GM12801 (cell line): ENCODE measurements around the gene DACT2.

ENCODE experiments used
- TF ChIP-seq, protein P1 (sequence below): IDR thresholded peaks from one replicate; pipeline ENCODE4 v1.5.1; 2011; ENCODE audit warnings: control low read depth; ENCODE audit not compliant: insufficient read length; ENCODE audit errors: extremely low read depth

The DACT2 gene, protein sequence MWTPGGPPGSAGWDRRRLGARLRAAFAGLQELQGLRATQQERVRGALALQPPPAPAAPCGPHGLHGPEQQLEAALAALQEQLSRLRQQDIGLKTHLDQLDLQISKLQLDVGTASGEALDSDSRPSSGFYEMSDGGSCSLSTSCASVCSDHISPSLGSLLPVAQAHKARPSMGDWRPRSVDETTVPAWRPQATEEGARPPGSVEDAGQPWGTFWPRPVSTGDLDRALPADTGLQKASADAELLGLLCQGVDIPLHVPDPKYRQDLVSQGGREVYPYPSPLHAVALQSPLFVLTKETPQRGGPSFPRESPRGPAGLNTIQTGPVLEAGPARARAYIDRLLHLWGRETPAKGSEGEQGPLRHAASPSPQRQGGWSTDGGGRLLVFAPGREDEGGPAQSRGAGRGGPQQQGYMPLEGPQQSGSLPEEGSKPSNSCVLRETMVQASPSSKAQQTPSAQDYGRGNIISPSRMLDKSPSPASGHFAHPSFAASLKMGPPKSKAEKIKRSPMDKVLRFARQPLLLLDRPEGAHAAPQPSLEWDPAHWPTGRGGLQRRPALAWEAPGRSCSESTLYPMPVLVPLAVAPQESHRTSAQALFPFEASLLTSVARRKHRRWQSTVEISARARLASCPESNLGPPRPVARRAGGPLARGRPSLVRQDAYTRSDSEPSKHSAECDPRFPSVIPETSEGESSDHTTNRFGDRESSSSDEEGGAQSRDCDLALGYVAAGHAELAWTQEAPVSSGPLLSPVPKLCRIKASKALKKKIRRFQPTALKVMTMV

DNA sequence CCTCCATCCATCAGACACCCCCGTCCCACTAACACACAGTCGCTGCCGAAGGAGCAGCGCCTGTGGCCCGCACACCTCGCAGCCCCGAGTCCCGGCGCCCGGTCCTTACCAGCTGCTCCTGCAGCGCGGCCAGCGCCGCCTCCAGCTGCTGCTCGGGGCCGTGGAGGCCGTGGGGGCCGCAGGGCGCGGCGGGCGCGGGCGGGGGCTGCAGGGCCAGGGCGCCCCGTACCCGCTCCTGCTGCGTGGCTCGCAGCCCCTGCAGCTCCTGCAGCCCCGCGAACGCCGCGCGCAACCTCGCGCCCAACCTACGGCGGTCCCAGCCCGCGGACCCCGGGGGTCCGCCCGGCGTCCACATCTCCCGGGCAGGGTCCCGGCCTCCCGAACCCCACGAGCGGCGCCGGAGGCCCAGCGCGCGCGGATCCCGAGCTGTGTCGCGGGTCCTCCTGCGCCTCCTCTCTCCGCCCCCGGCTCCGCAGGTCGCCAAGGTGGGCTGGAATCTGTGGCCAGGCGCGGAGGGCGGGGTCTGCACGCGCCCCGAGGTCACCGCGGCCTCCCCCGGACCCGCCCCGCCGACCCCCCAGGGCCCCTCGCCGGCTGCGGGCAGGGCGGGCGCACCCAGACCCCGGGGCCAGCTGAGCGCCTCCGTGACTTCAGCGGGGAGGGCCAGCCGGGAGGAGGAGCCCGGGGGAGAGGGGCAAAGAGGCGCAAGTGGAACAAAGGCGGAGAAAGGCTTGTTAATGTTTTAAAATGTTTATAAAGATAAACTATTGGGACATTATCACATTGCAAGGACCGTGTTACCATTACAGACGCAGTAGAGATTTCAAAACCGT is at the start of gene DACT2:
Gene DACT2, minus strand, starts transcription at position 499 of the 833 bp plus-strand sequence. Its CDS starts 144 bp downstream, at position 355.
- TF ChIP-seq, protein P1, sequence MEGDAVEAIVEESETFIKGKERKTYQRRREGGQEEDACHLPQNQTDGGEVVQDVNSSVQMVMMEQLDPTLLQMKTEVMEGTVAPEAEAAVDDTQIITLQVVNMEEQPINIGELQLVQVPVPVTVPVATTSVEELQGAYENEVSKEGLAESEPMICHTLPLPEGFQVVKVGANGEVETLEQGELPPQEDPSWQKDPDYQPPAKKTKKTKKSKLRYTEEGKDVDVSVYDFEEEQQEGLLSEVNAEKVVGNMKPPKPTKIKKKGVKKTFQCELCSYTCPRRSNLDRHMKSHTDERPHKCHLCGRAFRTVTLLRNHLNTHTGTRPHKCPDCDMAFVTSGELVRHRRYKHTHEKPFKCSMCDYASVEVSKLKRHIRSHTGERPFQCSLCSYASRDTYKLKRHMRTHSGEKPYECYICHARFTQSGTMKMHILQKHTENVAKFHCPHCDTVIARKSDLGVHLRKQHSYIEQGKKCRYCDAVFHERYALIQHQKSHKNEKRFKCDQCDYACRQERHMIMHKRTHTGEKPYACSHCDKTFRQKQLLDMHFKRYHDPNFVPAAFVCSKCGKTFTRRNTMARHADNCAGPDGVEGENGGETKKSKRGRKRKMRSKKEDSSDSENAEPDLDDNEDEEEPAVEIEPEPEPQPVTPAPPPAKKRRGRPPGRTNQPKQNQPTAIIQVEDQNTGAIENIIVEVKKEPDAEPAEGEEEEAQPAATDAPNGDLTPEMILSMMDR: no peak

DNA sequence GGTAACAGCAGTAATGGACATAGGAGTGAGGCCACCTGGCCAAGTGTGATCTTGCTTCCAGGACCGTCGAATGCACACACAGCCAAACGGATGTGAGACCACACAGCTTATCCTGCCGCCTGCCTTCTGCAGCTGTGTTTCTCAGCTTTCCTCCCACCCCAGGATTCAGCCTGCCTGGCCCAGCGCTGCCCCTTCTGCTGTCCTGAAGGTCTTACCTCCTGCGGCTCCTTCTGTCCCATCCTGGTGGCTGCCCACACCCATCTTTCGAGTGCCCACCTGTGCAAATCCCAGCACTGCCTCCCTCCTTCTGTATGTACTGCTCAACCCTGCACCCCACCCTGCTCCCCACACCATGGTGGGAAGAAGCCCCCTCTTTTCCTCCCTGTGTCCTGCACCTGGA is 49.4 kb upstream of the DACT2 start:
- TF ChIP-seq, protein P1: no peak

DNA sequence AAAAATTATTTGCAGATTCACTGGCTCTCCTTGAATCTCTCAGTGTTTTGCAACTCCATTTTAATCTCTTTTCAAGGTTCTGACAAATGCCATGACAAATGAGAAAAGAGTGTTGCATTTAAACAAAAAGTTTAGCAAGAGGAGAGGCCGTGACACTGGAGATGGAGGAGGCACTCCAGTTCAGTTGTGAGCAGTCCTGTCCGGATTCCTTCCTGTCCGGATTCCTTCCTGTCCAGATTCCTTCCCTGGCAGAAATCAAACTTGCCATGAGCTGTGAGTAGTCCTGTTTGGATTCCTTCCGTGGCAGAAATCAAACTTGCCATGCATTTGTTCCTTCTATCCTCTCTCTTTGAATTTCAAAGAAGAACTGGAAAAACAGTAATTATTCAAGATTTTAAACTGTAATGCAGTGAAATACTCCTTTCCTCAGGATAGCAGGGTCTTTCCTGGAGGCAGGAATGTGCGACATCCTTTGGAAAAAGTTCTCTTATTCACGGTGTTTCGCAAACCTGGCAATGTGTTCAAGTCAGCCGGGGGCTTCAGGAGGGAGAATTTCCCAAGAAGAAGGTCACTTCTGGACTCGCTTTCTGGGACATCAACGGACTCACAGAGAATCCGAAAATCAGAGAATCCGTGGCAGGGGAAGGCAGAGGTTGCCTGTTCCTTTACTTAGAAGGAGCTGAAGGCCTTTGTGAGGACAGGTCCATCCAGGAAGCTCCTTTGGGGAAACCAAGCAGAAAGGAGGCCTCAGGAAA is 48.7 kb upstream of the DACT2 start:
- TF ChIP-seq, protein P1: no peak

DNA sequence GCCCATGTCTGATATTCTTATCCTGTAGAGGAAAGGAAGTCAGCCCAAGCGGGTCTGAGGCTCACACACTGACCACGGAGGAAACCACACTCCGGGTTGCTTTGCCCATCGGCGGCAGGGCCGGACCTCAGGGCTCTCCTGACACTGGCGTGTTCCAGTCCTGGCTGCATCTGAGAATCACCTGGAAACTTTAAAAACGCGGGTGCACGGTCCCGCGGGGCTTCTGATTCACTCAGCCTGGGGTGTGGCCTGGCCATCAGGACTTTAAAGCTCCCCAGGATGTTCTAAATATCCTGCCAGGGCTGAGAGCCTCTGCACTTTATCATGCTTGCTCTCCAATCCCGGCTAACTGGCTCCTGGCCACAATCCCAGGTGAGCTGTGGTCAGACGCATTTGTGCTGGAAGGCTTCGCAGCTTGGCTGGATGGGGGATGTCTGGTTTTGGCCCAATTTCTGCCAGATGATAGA is 47.7 kb upstream of the DACT2 start:
- TF ChIP-seq, protein P1: no peak

DNA sequence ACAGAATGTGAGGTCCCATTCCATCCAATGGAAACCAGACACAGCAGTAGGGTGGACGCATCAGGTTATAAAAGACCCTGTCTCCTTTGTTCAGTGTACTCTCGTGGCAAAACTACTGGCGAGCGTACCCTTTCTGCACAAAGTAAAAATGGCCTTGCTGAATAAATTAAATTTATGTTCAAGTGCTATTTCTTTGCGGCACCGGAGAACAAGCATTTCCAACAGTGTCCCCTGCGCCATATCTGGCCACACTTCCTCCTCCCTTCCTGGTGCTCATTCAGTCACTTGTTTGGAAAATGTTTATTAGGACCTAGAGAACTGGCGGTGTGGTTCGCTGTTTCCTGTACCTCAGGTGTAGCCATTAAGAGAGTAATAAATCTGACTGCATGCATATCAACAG is 46.9 kb upstream of the DACT2 start:
- TF ChIP-seq, protein P1: no peak

DNA sequence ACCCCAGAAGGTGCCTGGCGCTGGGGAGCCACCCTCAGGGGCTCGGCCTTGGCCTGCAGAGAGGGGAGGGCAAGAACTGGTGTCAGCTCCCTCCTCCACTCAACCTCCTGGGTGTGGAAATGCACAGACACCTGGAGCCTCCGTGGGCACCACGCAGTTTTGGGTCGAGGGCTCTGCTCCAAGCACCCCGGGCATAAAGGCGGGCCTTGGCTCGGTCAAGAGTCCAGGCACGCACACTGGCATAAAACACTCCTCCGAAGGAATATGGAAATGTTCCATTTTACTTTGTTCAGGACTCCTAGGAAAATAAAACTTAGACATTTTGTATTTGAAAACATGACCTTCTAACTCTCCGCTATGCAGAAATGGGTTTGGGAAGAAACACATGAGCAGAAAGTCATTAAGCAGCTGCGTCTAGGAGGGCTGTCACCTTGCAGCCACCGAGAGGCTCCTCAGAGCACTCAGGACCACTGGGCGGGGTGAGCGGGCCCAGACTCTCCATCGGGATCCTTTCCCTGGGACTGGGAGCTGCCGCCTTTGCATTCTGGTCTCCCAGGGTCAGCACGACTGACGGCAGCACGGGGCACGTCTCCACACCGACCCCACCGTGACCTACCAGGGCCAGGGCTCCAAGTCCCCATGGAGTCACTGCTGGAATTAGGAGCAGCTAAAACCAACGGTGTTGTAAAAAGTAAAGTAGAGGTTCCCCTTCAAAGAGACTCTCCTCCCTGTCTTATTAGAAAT is 46.0 kb upstream of the DACT2 start:
- TF ChIP-seq, protein P1: no peak
